GM21717 (cell line): ENCODE results near the gene MAN2C1.
"Not testable (repeated sequence)": the region's sequence is repeated elsewhere in the genome, so short reads cannot be mapped to it uniquely, and the experiment has no call there.

Experiments
- ATAC-seq: cut with Tn5 transposase; IDR thresholded peaks from one replicate; pipeline ENCODE4 v1.9.1; 2021; ENCODE audit warnings: mild to moderate bottlenecking, moderate library complexity; ENCODE audit not compliant: unreplicated experiment

MAN2C1 gene

DNA sequence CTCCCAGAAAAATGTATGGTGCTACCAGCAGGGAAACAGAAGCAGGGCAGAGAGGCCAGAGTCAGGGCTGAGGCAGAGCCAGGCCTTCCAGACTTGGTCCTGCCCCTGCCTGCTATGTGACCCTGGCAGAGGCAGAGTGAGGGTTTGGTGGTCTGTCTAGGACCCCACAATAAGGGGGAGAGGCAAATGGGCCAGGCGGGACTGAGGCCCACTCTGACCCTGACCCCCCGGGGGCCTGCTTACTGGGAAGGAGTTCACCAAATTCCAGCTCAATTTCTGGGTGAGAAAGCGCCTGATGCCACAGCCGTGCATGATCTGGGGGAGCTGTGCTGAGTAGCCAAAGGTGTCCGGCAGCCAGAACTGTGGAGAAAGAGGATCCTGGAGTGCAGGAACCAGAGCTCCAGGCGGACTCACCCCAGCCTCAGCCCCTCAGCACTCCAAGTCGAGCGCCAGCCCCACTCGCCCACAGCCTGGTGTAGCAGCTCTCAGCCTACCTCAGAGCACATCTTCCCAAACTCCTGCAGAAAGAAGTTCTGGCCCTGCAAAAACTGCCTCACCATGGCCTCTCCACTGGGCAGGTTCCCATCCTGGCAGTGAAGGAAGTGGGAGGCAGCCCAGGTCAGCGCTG, 6.9 kb downstream of the MAN2C1 start:
- no peak for ATAC-seq

DNA sequence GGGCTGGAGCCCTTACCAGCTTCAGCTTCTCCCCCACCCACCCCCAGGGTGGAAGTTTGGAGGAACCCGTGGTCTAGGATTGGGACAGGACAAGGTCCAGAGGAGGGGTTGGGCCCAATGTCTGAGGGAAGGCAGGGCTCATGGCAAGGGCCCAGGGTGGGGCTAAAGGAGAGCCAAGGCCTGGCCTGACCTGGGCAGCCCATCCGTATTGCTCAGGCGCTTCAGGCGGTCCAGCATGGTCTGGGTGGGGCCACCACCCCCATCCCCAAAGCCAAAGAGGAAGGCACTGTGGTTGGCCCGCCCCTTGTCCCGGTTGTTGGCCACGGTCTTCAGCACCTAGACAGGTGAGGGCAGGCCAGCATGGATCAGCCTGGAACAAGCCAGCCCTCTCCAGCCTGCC, 7.6 kb downstream of the MAN2C1 start:
- ATAC-seq, result no peak

- ATAC-seq, result no peak
Measured at GRCh38 chr15:75360391-75360790, 8.0 kb downstream of the MAN2C1 start.

GRCh38 chr15:75359537-75360250, 8.7 kb downstream of the MAN2C1 start:
- no peak for ATAC-seq

DNA sequence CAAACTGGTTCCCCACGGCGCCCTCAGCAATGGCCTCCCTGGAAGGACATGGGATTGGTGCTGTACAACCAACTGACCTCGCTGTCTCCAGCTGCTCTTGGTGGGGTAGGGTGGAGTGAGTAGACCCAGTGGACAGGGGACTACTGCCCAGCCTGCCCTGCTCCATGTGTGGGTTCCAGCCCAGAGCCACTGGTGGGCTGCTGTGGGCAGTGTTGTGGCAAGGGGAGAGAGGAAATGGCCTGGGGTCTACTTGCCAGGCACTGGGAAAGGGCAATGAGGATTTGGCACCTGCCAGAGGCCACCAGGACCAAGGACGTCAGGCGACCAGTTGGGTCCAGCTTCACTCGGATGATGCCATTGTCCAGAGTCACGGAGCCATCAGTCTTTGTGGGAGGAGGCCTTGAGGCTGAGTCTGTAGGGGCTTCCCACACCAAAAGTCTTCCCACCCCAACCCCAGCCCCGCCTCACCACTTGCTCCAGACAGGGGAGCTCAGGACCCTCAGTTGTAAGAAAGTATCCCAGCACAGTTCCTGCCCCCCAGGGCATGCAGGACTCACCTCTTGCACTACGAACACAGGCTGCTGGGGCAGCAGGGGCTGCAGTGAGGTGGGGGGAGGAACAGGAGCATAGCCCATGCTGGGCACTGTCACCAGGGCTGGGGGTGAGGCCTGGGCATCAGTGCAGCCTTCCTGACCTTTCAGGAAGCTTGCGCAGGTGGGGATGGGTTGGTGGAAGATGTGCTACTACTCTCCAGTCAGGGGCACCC, 9.5 kb downstream of the MAN2C1 start:
- ATAC-seq, result no peak

DNA sequence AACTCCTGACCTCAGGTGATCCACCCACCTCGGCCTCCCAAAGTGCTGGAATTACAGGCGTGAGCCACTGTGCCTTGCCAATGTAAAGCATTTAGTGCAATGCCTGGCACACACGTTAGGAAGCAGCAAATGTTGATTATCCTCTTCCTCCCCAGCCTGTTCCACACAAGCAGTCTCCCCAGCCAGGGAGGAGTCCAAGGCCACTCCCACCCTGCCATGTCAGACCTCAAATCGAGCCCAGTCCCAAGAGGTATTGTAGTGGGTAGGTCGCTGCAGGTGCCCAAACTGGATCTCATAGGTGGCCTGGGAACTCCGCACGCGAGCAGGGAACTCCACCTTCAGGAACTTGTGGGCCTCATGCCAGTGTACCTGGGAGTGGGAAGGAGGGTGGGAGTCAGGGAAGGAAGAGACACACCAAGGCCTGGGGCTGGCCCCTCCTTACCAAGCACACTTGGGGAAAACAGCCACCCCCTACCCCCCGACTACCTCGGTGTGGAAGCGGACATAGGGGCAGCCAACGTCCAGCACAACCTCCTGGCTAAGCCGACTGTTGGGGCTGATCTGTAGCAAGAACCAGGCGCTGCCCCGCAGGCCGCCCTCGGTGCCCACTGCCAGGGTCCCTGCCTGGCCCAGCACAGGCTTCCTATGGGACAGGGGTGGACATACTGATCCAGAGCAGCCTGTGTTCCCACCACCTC, 10.3 kb downstream of the MAN2C1 start:
- ATAC-seq, result no peak

DNA sequence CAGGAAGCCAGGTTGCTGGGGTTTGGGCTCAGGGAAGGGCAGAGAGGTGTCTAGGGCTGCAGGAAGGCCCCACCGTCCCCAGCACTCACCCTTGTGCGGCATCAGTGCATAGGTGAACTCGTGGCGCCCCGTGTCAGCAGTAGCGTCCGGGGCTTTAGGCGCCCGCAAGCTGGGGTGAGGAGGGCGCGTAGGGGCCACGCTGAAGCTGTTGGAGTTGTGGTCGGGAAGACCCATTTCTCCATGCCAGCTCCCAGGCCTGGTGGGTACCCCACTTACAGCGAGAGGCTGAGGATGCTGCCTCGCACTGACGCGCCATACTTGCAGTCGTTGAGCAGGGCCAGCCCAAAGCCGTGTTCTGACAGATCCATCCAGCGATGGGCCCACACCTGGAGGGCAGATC, 11.9 kb downstream of the MAN2C1 start:
- ATAC-seq, result no peak

DNA sequence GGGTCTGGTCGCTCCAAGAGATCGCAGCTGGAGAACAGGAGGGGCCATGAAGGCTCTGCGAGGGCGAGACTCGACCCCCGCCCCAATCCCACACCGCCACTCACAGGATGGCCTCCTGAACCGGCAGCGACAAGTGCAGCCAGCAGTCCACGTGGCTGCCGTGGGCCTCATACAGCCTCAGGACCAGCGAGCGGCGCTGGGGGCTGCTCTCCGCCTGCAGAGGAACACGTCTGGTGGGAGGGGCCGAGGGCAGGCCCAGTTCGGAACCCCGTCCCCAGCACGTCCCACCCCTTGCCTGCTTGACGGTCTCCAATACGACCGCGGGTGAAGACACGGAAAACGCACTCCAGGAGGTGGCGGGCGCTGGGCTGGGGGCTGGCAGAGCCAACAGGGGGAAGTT, 12.4 kb downstream of the MAN2C1 start:
- no peak for ATAC-seq

DNA sequence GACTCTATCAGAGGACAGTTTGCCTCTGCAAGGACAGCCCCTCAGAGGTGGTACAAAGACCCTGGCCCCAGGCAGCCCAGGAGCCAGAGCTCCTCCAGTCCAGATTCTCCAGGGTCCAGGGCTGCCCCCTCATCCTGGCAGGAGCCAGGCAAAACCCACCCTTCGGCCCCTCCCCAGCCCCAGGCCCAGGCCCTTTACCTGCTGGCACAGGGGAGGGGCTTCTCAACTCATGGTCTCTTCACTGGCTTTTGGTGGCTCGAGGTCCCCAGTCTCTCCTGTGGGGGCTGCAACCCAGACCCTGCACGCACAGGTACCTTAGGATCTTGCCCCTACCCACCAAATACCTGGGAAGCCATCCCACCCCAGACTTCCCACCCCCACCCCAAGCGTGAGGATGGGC, 13.0 kb downstream of the MAN2C1 start:
- no peak for ATAC-seq

DNA sequence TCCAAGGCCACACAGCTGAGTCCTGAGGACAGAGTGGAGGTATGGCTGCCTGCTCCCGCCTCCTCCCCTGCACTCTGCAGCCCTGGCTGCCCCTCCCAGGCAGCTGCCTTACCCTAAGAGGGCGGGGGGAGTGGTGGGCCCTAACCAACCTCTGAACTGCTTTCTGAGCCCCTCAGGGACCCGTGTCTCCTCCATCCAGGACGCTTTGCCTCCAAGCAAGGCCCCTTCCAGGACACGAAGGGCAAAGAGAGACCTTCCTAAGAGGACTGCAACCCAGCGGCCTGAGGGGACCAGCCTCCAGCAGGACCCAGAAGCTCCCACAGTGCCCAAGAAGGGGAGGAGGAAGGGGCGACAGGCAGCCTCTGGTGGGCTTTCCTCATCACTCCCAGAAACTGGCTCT, 14.0 kb downstream of the MAN2C1 start:
- no peak for ATAC-seq

GRCh38 chr15:75353604-75354003, 14.8 kb downstream of the MAN2C1 start:
- ATAC-seq, result no peak

DNA sequence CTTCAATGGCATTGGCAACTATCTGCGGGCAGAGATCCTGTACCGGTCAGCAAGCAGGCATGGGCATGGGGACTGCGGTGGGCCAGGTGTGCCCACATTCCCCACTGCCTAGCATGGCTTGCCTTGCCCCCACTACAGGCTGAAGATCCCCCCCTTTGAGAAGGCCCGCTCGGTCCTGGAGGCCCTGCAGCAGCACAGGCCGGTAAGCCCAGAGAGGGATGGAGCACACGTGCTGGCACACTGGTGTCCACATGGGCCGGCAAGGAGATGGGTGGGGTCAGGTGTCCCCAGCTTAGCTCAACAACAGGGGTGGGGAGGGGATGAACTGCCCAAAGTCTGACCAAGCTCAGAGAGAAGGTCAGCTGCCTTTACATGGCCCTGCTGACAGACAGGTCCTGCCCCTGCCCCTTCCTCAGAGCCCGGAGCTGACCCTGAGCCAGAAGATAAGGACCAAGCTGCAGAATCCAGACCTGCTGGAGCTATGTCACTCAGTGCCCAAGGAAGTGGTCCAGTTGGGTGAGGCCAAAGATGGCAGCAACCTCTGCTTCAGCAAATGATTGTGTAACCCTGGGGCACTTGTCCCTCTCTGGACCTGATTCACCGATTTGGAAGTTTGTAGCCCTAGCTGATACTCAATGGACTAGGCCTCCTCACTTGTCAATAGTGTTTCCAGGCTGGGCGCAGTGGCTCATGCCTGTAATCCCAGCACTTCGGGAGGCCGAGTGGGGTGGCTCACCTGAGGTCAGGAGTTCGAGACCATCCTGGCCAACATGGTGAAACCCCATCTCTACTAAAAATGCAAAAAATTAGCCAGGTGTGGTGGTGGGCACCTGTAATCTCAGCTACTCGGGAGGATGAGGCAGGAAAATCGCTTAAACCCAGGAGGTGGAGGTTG, 16.0 kb downstream of the MAN2C1 start:
- ATAC-seq, result no peak

GRCh38 chr15:75350601-75351361, 17.6 kb downstream of the MAN2C1 start:
- ATAC-seq, result no peak

- ATAC-seq, result peak; percentile 42
Measured at GRCh38 chr15:75349851-75350588, 18.4 kb downstream of the MAN2C1 start.

DNA sequence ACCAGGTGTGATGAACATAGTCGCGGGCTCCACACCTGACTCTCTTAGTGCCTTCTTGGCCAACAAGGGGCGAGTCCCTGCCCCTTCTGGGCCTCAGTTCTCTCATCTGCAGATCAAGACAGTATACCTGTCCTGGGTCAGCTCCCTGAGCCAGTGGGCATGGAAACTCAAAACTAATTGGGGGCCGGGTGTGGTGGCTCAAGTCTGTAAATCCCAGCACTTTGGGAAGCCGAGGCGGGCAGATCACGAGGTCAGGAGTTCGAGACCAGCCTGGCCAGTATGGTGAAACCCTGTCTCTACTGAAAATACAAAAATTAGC, 19.1 kb downstream of the MAN2C1 start:
- not testable (repeated sequence) for ATAC-seq

GRCh38 chr15:75348562-75349350, 19.7 kb downstream of the MAN2C1 start:
- ATAC-seq, result no peak

- ATAC-seq, result no peak
Measured at GRCh38 chr15:75348034-75348561, 20.3 kb downstream of the MAN2C1 start.
